CD14-positive monocyte (primary cell): ENCODE measurements around the gene APOBEC3B. TPM values are rescaled to one million over a fixed set of nuclear protein-coding genes. Genes with fewer than 3 reads are reported as not detected.

Source experiments
- DNase-seq, 3 donors: peaks; one replicate each; pipeline ENCODE4 v3.0.0-alpha.2; 2011 to 2022
- H2AFZ ChIP-seq: 2 replicates; pipeline ENCODE4 v1.6.0; 2012; ENCODE audit warnings: mild to moderate bottlenecking, low read depth, low read length, inconsistent platforms; ENCODE audit not compliant: insufficient read depth, poor library complexity, severe bottlenecking
- H3K27ac ChIP-seq, 2 donors: 1 replicate in 1 of 2; 2 replicates in 1 of 2; pipeline ENCODE4 v1.5.1; 2012 to 2013; ENCODE audit warnings: low read length in 2 of 2, control low read depth in 1 of 2, inconsistent platforms in 1 of 2, low read depth in 1 of 2, mild to moderate bottlenecking in 1 of 2
- H3K27me3 ChIP-seq, 2 donors: one replicate each; pipeline versions ENCODE4 v1.6.0 to v1.6.1; 2011 to 2013; ENCODE audit warnings: low read length in 2 of 2; ENCODE audit not compliant: control insufficient read depth in 2 of 2, insufficient read depth in 2 of 2
- H3K36me3 ChIP-seq, 2 donors: replicated peaks in 1 of 2; 1 replicate in 1 of 2; 2 replicates in 1 of 2; pipeline versions ENCODE4 v1.5.1 to v1.6.1; 2012 to 2013; ENCODE audit warnings: low read length in 2 of 2, control low read depth in 1 of 2, inconsistent platforms in 1 of 2, mild to moderate bottlenecking in 1 of 2; ENCODE audit not compliant: insufficient read depth in 2 of 2, control insufficient read depth in 1 of 2
- H3K4me1 ChIP-seq, 2 donors: 1 replicate in 1 of 2; 2 replicates in 1 of 2; pipeline versions ENCODE4 v1.5.1 to v1.6.1; 2012 to 2013; ENCODE audit warnings: low read length in 2 of 2, control low read depth in 1 of 2, inconsistent platforms in 1 of 2, mild to moderate bottlenecking in 1 of 2, moderate library complexity in 1 of 2; ENCODE audit not compliant: insufficient read depth in 2 of 2, control insufficient read depth in 1 of 2
- H3K4me2 ChIP-seq: replicated peaks from 2 replicates; pipeline ENCODE3; 2012; ENCODE audit warnings: low read length, moderate library complexity, mild to moderate bottlenecking; ENCODE audit not compliant: poor library complexity, severe bottlenecking; ENCODE audit errors: extremely low read depth
- H3K4me3 ChIP-seq, 3 experiments: fragments of 200-600 bp in 1 of 3; sonication (generic) in 1 of 3; replicated peaks in 1 of 3; 1 replicate in 2 of 3; 2 replicates in 1 of 3; pipeline ENCODE4 v1.5.1; 2011 to 2013; ENCODE audit warnings: low read length in 3 of 3, mild to moderate bottlenecking in 3 of 3, control low read depth in 2 of 3, low read depth in 2 of 3, inconsistent platforms in 1 of 3, moderate library complexity in 1 of 3
- H3K79me2 ChIP-seq: 2 replicates; pipeline ENCODE4 v1.6.0; 2012; ENCODE audit warnings: mild to moderate bottlenecking, control low read depth, inconsistent platforms, low read length, moderate library complexity; ENCODE audit not compliant: insufficient read depth
- H3K9ac ChIP-seq: 2 replicates; pipeline ENCODE4 v1.6.0; 2017; ENCODE audit warnings: low read length, mild to moderate bottlenecking; ENCODE audit not compliant: insufficient read depth, poor library complexity, severe bottlenecking
- H3K9me3 ChIP-seq, 2 donors: replicated peaks in 1 of 2; 1 replicate in 1 of 2; 2 replicates in 1 of 2; pipeline versions ENCODE4 v1.5.1 to v1.6.1; 2012 to 2013; ENCODE audit warnings: low read length in 2 of 2, control low read depth in 1 of 2; ENCODE audit not compliant: control insufficient read depth in 1 of 2, insufficient read depth in 1 of 2
- H4K20me1 ChIP-seq: 2 replicates; pipeline ENCODE4 v1.6.0; 2012; ENCODE audit warnings: mild to moderate bottlenecking, low read length, control low read depth, moderate library complexity; ENCODE audit not compliant: insufficient read depth
- H3K27ac Mint-ChIP-seq, 7 donors: one replicate each; pipeline ENCODE4 v1.8.0; 2020; ENCODE audit warnings: mild to moderate bottlenecking in 7 of 7, mixed read lengths in 7 of 7, moderate library complexity in 6 of 7, inconsistent platforms in 2 of 7
- H3K27me3 Mint-ChIP-seq, 3 donors: one replicate each; pipeline ENCODE4 v1.8.0; 2021 to 2022; ENCODE audit warnings: low read depth in 3 of 3, mild to moderate bottlenecking in 3 of 3, mixed read lengths in 3 of 3, moderate library complexity in 3 of 3, inconsistent platforms in 1 of 3
- H3K36me3 Mint-ChIP-seq, 2 donors: one replicate each; pipeline ENCODE4 v1.8.0; 2020; ENCODE audit warnings: mixed read lengths in 2 of 2, inconsistent platforms in 1 of 2, mild to moderate bottlenecking in 1 of 2
- H3K4me1 Mint-ChIP-seq: one replicate; pipeline ENCODE4 v1.8.0; 2020; ENCODE audit warnings: mild to moderate bottlenecking, mixed read lengths
- H3K4me3 Mint-ChIP-seq, 2 donors: one replicate each; pipeline ENCODE4 v1.8.0; 2020; ENCODE audit warnings: mild to moderate bottlenecking in 2 of 2, mixed read lengths in 2 of 2, moderate library complexity in 1 of 2
- H3K9me3 Mint-ChIP-seq, 7 donors: one replicate each; pipeline ENCODE4 v1.8.0; 2020 to 2022; ENCODE audit warnings: mixed read lengths in 7 of 7, mild to moderate bottlenecking in 6 of 7, moderate library complexity in 6 of 7, inconsistent platforms in 2 of 7
- CTCF ChIP-seq: fragments of 200-600 bp; IDR thresholded peaks from one replicate; pipeline ENCODE4 v1.8.0; 2022; ENCODE audit warnings: antibody characterized with exemption, mild to moderate bottlenecking
- WGBS: methylation state at CpG from one replicate; pipeline ENCODE4 v1.1.5; 2013; ENCODE audit warnings: missing lambda C conversion rate; ENCODE audit not compliant: insufficient coverage; 5-methylcytosine and 5-hydroxymethylcytosine counted together
- intact Hi-C, 2 donors: fragments of 100-400 bp; cut with micrococcal nuclease; formaldehyde crosslinking; loops; one replicate each; pipeline versions ENCODE4 v1.15.0 to v1.15.1; 2023
- polyA plus RNA-seq, 3 donors: library from polyadenylated mRNA; depleted of rRNA in 1 of 3; unstranded in 2 of 3; stranded (reverse) in 1 of 3; fragments of 300-500 nt in 2 of 3; fragments of >200 nt in 1 of 3; fragmentation: Illumina TruSeq in 2 of 3; gene quantifications; 1 replicate in 2 of 3; 2 replicates in 1 of 3; pipeline ENCODE4 v1.2.3, GENCODE V29; 2012 to 2021

Gene APOBEC3B
- polyA plus RNA-seq, 3 donors = 0.40 to 48.2 (median 12.6) TPM

GRCh38 chr22:38942702-38943101 lies 39.4 kb upstream of the APOBEC3B start:
- H3K4me3 Mint-ChIP-seq = peak overlapping the region; percentile 70

GRCh38 chr22:38943201-38943600 lies 38.9 kb upstream of the APOBEC3B start:
- Histone ChIP-seq H2AFZ (peak overlapping the region; percentile 41), H3K4me1 (peaks cover 76 to 78% of the 10 kb centered on the region in 2 donors), H3K4me2 (peak overlapping the region; percentile 57), H3K36me3 (no peaks in the 10 kb centered on the region), H3K79me2 (no peaks in the 10 kb centered on the region), H3K27me3 (no peaks in the 10 kb centered on the region), H3K9ac (peak overlapping the region; percentile 57), H3K4me3 (peak overlapping the region in 1 of 3 experiments; percentile 63), H3K27ac (peak overlapping the region; percentile 79 to 95), H4K20me1 (no peaks in the 10 kb centered on the region), H3K9me3 (no peaks in the 10 kb centered on the region)
- H3K4me1 Mint-ChIP-seq = peaks cover 80% of the 10 kb centered on the region
- DNase-seq = peak; percentile 67 to 75 (median 73)
- WGBS = 0% methylated on average over 5 of the region's 9 CpGs
- peak overlapping the region; percentile 97 to 99 (median 99) for H3K27ac Mint-ChIP-seq
- H3K27me3 Mint-ChIP-seq = peaks cover 5 to 27% (median 16%) of the 10 kb centered on the region in 3 donors
- peaks cover 7 to 9% of the 10 kb centered on the region in 2 donors for H3K36me3 Mint-ChIP-seq
- no peak for TF ChIP-seq CTCF
- H3K9me3 Mint-ChIP-seq = peaks cover 0 to 7% (median 4%) of the 10 kb centered on the region in 7 donors
- H3K4me3 Mint-ChIP-seq = peak overlapping the region; percentile 70
- intact Hi-C loops = loop anchor here in 1 of 2 donors (5.0 to 10.0 kb wide), 2 partner anchors 188 to 334 kb away; partner anchors contain the start of gene SUN2

More at GRCh38 chr22:38942702-38943101, 39.4 kb upstream of the APOBEC3B start:
- peak overlapping the region; percentile 79 to 95 for H3K27ac ChIP-seq
- no peak for DNase-seq
- 48% methylated on average over 4 of the region's 5 CpGs for WGBS
- Mint-ChIP-seq H3K9me3 (peaks cover 0 to 7% (median 4%) of the 10 kb centered on the region in 7 donors), H3K36me3 (peaks cover 6 to 7% of the 10 kb centered on the region in 2 donors), H3K27me3 (peaks cover 10 to 27% (median 21%) of the 10 kb centered on the region in 3 donors), H3K4me1 (peaks cover 76% of the 10 kb centered on the region), H3K27ac (peak overlapping the region; percentile 97 to 99 (median 99))
- no peaks in the 10 kb centered on the region for H3K27me3 ChIP-seq
- peaks cover 71 to 73% of the 10 kb centered on the region in 2 donors for H3K4me1 ChIP-seq
- no peaks in the 10 kb centered on the region for H4K20me1 ChIP-seq
- H3K79me2 ChIP-seq = no peaks in the 10 kb centered on the region
- peak overlapping the region; percentile 41 for H2AFZ ChIP-seq
- peak overlapping the region; percentile 57 for H3K9ac ChIP-seq
- intact Hi-C loops = loop anchor here in 1 of 2 donors (5.0 to 10.0 kb wide), 2 partner anchors 188 to 335 kb away; partner anchors contain the start of gene SUN2
- H3K4me2 ChIP-seq = peak overlapping the region; percentile 57
- TF ChIP-seq CTCF = no peak
- no peaks in the 10 kb centered on the region for H3K36me3 ChIP-seq
- peak overlapping the region in 1 of 3 experiments; percentile 63 for H3K4me3 ChIP-seq
- no peaks in the 10 kb centered on the region for H3K9me3 ChIP-seq
